HG03432 (cell line): Measurements from ENCODE around the gene AKAP4.
A peak's percentile ranks its signal among the peaks of the same experiment; 100 is the strongest.

Experiments
- ATAC-seq: cut with Tn5 transposase; IDR thresholded peaks from one replicate; pipeline ENCODE4 v1.9.1; 2021; ENCODE audit warnings: mild to moderate bottlenecking, moderate library complexity; ENCODE audit not compliant: unreplicated experiment

The AKAP4 gene

GRCh38 chrX:50200907-50201306 is at the start of gene AKAP4:
TSS of gene AKAP4 (minus strand) at chrX:50201007. CDS start at chrX:50200889, 118 bp downstream.
- ATAC-seq: no peak

- no peak for ATAC-seq
Observed at GRCh38 chrX:50211510-50211909, 10.7 kb upstream of the AKAP4 start.

GRCh38 chrX:50206753-50207152 is 5.9 kb upstream of the AKAP4 start:
- no peak for ATAC-seq

- peak; percentile 99 for ATAC-seq
Observed at GRCh38 chrX:50204364-50204899, 3.6 kb upstream of the AKAP4 start, which contains the start of gene CCNB3. TSS of gene CCNB3 (plus strand) at chrX:50204765. CDS start at chrX:50285164, 80,399 bp downstream.

DNA sequence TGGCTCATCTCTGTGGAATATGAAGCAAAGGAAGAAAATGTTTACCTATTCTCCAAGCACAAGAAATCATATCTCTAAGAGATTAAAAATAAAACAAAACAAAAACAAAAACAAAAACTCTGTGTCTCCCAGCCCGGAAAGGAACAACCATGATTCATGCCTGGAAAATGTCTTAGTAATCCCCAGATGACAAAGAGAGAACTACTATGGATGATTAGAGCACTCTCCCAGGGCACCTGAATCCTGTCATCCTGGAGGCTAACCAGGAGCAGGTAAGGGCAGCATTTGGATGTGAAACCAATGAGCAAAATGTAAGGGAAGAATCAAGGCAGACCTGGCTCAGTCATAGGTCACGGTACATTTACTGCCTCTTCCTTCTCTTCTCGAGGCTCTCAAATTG is 1.7 kb upstream of the AKAP4 start:
- ATAC-seq: no peak

- ATAC-seq: no peak
Observed at GRCh38 chrX:50198348-50198747, 2.5 kb downstream of the AKAP4 start.

GRCh38 chrX:50188859-50189600 is 11.8 kb downstream of the AKAP4 start:
- ATAC-seq: no peak

- no peak for ATAC-seq
Observed at GRCh38 chrX:50183891-50184290, 16.9 kb downstream of the AKAP4 start.

GRCh38 chrX:50180073-50180940 is 20.5 kb downstream of the AKAP4 start:
- no peak for ATAC-seq

DNA sequence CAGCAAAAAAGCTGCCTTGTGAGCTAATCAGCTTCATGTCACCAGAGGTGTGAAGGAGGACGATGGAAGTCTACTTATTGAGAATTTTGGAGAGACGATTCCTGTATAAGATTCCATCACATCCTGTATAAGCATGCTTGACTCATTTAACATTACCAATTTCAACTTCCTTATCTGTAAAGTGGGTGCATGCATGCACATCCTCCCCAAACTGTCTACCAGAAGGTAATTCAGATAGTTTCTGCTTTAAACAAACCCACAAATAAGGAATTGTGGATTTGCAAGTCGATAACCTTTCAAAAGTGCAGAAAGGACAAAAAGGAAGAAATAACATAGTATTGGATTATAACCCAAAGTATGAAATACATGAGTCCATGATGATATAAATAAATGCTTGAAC is 31.1 kb downstream of the AKAP4 start:
- ATAC-seq: no peak

DNA sequence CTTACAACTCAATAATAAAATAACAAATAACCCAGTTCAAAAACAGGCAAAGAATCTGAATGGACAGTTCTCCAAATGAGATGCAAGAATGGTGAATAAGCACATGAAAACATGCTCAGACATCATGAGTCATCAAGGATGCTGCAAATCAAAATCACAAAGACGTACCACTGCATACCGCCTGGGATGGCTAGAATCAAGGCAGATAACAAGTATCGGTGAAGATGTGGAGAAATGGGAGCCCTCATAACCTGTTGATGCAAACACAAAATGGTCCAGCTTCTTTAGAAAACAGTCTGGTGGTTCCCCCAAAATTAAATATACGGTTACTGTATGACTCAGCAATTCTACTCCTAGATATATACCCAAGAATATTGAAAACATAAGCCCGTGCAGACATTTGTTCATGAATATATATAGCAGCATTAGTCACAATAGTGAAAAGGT is 32.5 kb downstream of the AKAP4 start:
- ATAC-seq: peak; percentile 69

GRCh38 chrX:50167366-50167765 is 33.4 kb downstream of the AKAP4 start:
- no peak for ATAC-seq

DNA sequence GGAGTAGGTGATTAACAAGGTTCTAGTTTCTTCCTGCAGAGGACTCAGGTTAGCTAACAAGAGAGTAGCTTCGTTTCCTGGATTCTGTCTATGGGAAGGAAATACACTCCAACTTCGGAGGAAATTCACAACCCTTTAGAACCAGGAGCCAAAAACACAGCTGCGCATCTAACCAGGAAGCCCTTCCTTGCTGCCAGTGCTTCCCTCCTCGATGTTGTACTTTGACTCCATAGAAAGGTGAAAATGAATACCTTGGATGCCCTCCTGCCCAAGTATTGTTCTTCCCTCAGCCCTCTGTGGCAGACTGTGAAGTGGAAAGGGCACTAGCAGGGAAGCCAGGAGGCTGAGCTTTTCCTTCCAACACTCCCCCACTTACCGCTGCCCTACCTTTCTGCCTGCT is 35.1 kb downstream of the AKAP4 start:
- ATAC-seq: no peak

- ATAC-seq: no peak
Observed at GRCh38 chrX:50161127-50161526, 39.7 kb downstream of the AKAP4 start.

DNA sequence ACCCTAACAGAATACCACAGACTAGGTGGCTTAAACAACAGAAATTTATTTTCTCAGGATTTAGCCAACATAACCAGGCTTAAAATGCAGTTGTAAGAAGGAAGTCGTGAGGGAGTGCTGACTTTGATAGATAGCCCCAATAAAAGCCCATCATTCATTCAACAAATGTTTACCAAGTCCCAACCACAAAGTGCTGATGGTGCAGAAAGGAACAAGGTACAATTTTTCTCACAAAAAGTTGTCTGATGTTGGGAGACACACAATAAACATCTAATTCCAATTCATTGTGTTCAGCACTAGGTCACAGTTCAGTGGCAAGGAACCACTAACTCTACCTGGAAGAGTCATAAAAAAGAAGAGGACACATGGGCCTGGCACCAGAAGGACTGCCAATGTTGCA is 42.2 kb downstream of the AKAP4 start:
- ATAC-seq: no peak

DNA sequence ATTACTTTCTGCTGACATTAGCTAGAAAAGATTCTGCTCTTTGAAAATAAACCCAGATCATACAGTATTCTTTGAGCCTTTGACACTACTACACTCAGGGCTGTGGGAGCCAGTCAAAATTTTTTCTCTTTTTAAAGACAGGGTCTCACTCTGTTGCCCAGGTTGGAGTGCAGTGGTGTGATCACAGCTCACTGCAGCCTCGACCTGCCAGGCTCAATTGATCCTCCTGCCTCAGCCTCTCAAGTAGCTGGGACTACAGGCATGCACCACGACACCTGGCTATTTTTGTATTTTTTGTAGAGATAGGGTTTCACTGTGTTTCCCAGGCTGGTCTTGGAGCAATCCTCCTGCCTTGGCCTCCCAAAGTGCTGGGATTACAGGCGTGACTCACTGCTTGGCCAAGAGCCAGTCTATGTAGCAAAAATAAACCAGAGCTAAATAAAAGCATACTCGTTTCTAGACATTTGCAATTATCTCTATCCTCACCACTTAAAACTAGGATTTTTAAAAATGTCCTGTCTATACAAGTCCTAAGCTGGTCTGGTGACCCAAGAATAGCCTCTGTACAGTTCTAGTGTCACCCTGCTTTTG is 43.2 kb downstream of the AKAP4 start:
- no peak for ATAC-seq

DNA sequence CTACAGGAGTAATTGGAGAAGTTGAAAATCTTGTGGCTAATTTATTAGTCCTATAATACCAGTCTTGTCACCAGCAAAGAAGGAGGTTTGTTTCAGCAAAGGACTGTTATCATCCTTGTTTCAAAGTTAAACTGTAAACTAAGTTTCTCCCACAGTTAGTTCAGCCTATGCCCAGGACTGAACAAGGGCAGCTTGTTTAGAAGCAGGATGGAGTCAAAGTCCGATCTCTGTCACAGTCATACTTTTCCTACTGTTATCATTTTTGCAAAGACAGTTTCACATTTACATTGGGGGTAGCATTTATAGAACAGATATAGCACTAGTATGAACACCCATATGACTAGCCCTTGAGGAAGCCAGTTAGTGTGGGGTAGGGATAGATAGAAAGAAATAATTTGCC is 46.4 kb downstream of the AKAP4 start:
- ATAC-seq: no peak

DNA sequence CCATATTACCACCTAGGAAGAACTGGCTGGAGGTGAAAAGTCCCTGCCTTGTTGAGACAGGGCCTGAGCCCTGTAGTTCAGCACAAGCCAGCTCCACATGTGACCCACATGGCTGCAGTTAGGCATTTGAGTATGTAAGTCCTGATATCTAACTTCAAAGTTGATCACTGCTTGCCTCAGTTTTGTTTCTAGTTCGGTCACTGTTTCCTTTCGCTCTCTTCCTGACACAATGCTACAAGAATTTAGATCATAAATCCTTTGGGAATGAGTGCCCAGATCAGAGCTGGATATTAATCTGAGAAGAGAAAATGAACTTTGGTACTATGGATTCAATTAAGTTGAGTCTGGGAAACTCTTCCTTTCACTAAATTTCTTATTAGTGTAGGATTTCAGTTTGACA is 48.4 kb downstream of the AKAP4 start:
- ATAC-seq: no peak

DNA sequence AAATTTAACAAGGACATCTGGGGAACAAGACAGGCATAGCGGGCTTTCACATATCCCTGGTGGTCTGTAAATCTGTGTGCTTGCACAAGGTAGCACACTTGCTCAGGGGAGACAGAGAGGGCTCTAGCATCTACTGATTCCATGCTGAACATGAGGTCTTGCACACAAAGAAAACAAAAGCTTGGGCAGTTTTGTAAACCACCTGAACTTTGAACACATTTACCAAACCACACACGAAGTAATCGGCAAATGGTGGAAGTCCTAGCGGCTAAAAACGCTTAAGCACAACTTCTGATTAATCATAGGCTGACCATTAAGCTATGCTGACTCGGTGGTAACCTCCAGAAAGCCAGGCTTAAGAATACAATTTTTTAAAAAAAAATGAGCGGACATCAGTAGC is 52.8 kb downstream of the AKAP4 start:
- no peak for ATAC-seq
